ENCODE results near the gene MBOAT1. TPM values are rescaled to one million over a fixed set of nuclear protein-coding genes. Genes with fewer than 3 reads are reported as not detected.

Gene MBOAT1
- total and polyA plus RNA-seq, 3 experiments from 2014 or later: 3.2 to 12.5 (median 11.6) TPM

DNA sequence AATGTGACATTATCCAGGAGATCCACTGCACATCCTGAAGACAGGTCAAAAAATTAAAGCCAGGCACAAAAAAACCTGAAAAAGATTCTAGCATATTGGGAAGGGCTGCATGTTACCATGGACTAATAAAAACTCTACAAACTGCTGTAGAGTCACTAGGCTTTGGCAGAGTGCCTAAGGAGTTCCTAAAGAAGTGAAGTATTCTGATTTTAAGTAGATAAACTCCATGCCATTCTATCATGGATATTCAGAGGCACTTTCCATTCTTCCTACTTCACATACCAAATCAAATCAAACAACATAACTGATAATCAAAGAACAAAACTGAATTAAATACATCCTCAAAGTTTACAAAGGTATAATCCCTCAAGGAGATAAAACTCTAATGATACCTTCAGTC lies 3.0 kb upstream of the MBOAT1 start:
- Mint-ChIP-seq H3K4me1 (peaks cover 23 to 27% (median 27%) of the 10 kb centered on the region in 3 donors), H3K27me3 (no peaks in the 10 kb centered on the region), H3K9me3 (no peaks in the 10 kb centered on the region), H3K4me3 (peak overlapping the region in 1 of 7 donors; percentile 24), H3K27ac (peak overlapping the region in 1 of 8 donors; percentile 12), H3K36me3 (peaks cover 0 to 6% (median 0%) of the 10 kb centered on the region in 3 donors)
- DNase-seq: no peak
- no peaks in the 10 kb centered on the region for H3K9me3 ChIP-seq (ENCODE audit: low read length)
- no peak overlapping the region for H3K27ac ChIP-seq (ENCODE audit: low read depth, low read length)
- ChIA-PET POLR2A (no interaction called here), CTCF (no interaction called here)
- H3K4me1 ChIP-seq (ENCODE audit: insufficient read depth, low read length): peaks cover 21% of the 10 kb centered on the region
- H3K27me3 ChIP-seq (ENCODE audit: insufficient read depth, low read length, poor library complexity, severe bottlenecking): no peaks in the 10 kb centered on the region
- H3K36me3 ChIP-seq (ENCODE audit: insufficient read depth, low read length): no peaks in the 10 kb centered on the region
- H3K4me3 ChIP-seq (ENCODE audit: low read length): no peak overlapping the region

DNA sequence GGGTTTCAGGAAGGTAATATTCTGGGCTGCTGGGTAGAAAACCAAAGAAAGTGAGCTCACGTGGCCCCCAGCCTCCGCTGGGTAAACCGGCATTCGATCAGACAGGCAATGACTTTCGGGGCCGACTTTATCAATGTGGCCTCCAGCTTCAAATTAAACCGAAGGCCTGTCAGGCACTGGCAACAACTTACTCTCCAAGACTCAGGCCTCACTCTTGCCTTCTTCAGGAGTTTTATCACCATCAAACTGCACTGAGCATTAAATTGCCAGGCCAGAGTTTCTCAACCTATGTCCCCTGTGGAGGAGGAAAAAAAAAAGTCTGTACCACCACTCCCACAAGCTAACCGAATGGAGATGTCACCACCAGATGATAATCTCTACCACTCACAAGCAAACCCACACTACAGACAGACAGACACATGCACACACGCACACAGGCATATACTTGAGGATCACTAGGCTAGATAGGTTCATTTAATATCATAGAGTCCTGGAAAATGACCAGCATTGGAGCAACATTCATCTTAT lies 1.1 kb upstream of the MBOAT1 start:
- Mint-ChIP-seq H3K4me3 (peak overlapping the region; percentile 92 to 99 (median 96)), H3K27ac (peak overlapping the region; percentile 92 to 97 (median 96)), H3K4me1 (peaks cover 39 to 47% (median 46%) of the 10 kb centered on the region in 3 donors), H3K36me3 (peaks cover 0 to 6% (median 0%) of the 10 kb centered on the region in 3 donors), H3K27me3 (no peaks in the 10 kb centered on the region), H3K9me3 (no peaks in the 10 kb centered on the region)
- DNase-seq: peak in 1 of 5 donors; percentile 19
- Histone ChIP-seq H3K4me1 (ENCODE audit: insufficient read depth, low read length) (peaks cover 21% of the 10 kb centered on the region), H3K9me3 (ENCODE audit: low read length) (no peaks in the 10 kb centered on the region), H3K27me3 (ENCODE audit: insufficient read depth, low read length, poor library complexity, severe bottlenecking) (no peaks in the 10 kb centered on the region), H3K27ac (ENCODE audit: low read depth, low read length) (peak overlapping the region; percentile 56), H3K4me3 (ENCODE audit: low read length) (peak overlapping the region; percentile 60), H3K36me3 (ENCODE audit: insufficient read depth, low read length) (no peaks in the 10 kb centered on the region)
- ChIA-PET POLR2A (interaction anchor here (0.5 to 3.2 kb wide), 6 partner anchors 77 to 321 kb away, joined by 3 to 10 read pairs (median 3); no protein-coding TSS in a partner anchor), CTCF (interaction anchor here (0.8 to 1.3 kb wide), 2 partner anchors 11 to 314 kb away, joined by 3 to 6 read pairs; no protein-coding TSS in a partner anchor)

DNA sequence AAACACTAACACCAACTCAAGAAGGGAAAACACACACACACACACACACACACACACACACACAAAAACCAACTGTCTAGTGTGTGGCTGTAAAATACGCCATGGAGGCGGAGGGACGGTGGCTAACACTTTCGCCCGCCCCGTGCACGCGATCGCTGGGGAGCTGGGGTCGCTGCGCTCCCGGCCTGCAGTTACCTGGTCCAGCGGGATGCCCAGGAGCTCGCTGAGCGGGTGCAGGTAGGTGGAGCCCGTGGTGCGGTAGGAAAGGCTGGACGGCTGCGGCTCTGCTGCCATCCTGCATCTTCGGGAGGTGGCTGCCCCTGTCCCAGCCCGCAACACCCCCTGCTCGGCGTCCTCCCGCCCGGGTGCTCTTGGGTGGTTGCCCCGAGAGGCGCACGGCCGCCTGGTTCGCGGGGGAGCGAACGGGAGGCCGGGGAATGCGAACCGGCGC lies 303 bp downstream of the MBOAT1 start:
- peak in 4 of 5 donors; percentile 27 to 66 (median 45) for DNase-seq
- Mint-ChIP-seq H3K9me3 (no peaks in the 10 kb centered on the region), H3K4me1 (peaks cover 49 to 60% (median 57%) of the 10 kb centered on the region in 3 donors), H3K36me3 (peaks cover 0 to 6% (median 0%) of the 10 kb centered on the region in 3 donors), H3K4me3 (peak overlapping the region; percentile 91 to 99 (median 97)), H3K27ac (peak overlapping the region; percentile 85 to 97 (median 93)), H3K27me3 (no peaks in the 10 kb centered on the region)
- no peaks in the 10 kb centered on the region for H3K9me3 ChIP-seq (ENCODE audit: low read length)
- no peaks in the 10 kb centered on the region for H3K27me3 ChIP-seq (ENCODE audit: insufficient read depth, low read length, poor library complexity, severe bottlenecking)
- ChIA-PET POLR2A (interaction anchor here (0.7 to 3.2 kb wide), 2 partner anchors 14 to 107 kb away, joined by 3 to 10 read pairs; no protein-coding TSS in a partner anchor), CTCF (no interaction called here)
- H3K4me1 ChIP-seq (ENCODE audit: insufficient read depth, low read length): peaks cover 29% of the 10 kb centered on the region
- peak overlapping the region; percentile 56 for H3K27ac ChIP-seq (ENCODE audit: low read depth, low read length)
- H3K36me3 ChIP-seq (ENCODE audit: insufficient read depth, low read length): no peaks in the 10 kb centered on the region
- H3K4me3 ChIP-seq (ENCODE audit: low read length): peak overlapping the region; percentile 60

DNA sequence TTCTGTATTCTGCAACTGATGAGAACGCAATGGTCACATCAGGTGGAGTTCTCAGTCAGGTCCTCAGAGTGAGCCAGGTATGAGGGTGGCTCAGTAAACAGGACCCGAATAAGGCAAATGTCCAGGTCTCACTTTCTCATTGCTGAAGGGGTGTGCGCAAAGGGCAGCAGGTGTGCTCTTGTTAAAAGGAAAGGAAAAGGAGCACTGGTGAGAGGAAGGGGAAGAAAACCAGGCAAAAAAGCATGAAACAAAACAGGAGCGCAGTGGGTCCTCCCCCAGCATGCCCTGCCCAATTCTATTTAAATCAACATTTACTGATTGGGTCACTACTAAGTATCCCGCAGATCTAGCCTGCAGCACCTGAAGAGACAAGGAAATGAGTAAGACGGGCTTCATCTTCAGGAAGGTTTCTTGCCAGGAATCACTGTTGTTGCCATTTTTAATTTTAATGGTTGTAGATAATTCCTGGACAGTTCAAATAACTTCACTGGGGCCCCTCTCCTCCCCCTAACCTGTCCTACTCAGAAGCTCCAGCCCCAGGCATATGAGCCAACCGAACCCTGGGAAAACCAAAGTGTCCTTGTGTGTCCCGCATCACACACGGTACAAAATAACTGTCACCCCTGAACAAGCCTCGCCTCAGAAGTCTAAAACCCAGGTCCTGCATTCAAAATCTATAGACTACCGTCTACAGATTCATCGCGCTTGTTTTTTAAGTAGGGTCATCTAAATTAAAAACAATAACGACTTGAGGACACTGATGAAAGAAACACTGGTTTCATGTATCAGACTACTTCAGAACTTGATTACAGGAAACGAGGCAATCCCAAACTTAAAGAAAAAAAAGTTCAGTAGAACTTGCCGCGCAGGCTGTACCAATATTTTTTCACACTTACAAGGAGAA lies 980 bp downstream of the MBOAT1 start:
- peak overlapping the region; percentile 85 to 97 (median 93) for H3K27ac Mint-ChIP-seq
- no peaks in the 10 kb centered on the region for H3K27me3 ChIP-seq (ENCODE audit: insufficient read depth, low read length, poor library complexity, severe bottlenecking)
- H3K4me1 Mint-ChIP-seq: peaks cover 56 to 67% (median 63%) of the 10 kb centered on the region in 3 donors
- H3K36me3 Mint-ChIP-seq: peaks cover 0 to 8% (median 0%) of the 10 kb centered on the region in 3 donors
- peak overlapping the region; percentile 56 for H3K27ac ChIP-seq (ENCODE audit: low read depth, low read length)
- no peaks in the 10 kb centered on the region for H3K27me3 Mint-ChIP-seq
- peak overlapping the region; percentile 60 for H3K4me3 ChIP-seq (ENCODE audit: low read length)
- peaks cover 35% of the 10 kb centered on the region for H3K4me1 ChIP-seq (ENCODE audit: insufficient read depth, low read length)
- peak overlapping the region; percentile 91 to 99 (median 97) for H3K4me3 Mint-ChIP-seq
- no peaks in the 10 kb centered on the region for H3K9me3 ChIP-seq (ENCODE audit: low read length)
- no peaks in the 10 kb centered on the region for H3K9me3 Mint-ChIP-seq
- ChIA-PET CTCF (no interaction called here), POLR2A (interaction anchor here (0.7 to 3.2 kb wide), 2 partner anchors 13 to 108 kb away, joined by 3 to 10 read pairs; no protein-coding TSS in a partner anchor)
- no peaks in the 10 kb centered on the region for H3K36me3 ChIP-seq (ENCODE audit: insufficient read depth, low read length)
- DNase-seq: peak in 1 of 5 donors; percentile 0

DNA sequence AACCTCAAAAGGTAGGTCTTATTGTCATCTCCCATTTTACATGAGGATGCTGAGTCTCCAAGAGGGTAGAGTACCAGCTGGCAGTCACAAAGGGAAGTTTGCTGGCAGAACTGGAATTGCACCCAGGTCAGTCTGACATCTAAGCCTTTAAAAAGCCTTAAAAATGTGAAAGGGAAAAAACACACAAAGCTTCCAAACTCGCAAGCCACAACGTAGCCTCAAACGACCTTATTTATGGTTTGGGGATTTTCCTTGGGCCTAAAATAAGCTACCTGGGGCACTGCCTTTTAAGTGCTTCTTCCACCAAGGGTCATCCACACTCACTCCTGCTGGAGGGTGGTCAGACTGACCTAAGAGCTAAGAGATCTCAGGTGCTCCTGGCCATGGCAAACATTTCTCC lies 2.1 kb downstream of the MBOAT1 start:
- no peak overlapping the region for H3K27ac ChIP-seq (ENCODE audit: low read depth, low read length)
- no peak overlapping the region for H3K4me3 ChIP-seq (ENCODE audit: low read length)
- no peaks in the 10 kb centered on the region for H3K9me3 Mint-ChIP-seq
- POLR2A ChIA-PET: no interaction called here
- H3K27me3 Mint-ChIP-seq: no peaks in the 10 kb centered on the region
- no peaks in the 10 kb centered on the region for H3K9me3 ChIP-seq (ENCODE audit: low read length)
- no peaks in the 10 kb centered on the region for H3K27me3 ChIP-seq (ENCODE audit: insufficient read depth, low read length, poor library complexity, severe bottlenecking)
- peak overlapping the region; percentile 41 to 96 (median 71) for H3K27ac Mint-ChIP-seq
- H3K4me1 Mint-ChIP-seq: peaks cover 67 to 78% (median 75%) of the 10 kb centered on the region in 3 donors
- H3K4me3 Mint-ChIP-seq: peak overlapping the region in 4 of 7 donors; percentile 4 to 99 (median 51)
- H3K36me3 Mint-ChIP-seq: peaks cover 0 to 8% (median 0%) of the 10 kb centered on the region in 3 donors
- H3K4me1 ChIP-seq (ENCODE audit: insufficient read depth, low read length): peaks cover 47% of the 10 kb centered on the region
- no peaks in the 10 kb centered on the region for H3K36me3 ChIP-seq (ENCODE audit: insufficient read depth, low read length)
- DNase-seq: no peak
- CTCF ChIA-PET: no interaction called here

DNA sequence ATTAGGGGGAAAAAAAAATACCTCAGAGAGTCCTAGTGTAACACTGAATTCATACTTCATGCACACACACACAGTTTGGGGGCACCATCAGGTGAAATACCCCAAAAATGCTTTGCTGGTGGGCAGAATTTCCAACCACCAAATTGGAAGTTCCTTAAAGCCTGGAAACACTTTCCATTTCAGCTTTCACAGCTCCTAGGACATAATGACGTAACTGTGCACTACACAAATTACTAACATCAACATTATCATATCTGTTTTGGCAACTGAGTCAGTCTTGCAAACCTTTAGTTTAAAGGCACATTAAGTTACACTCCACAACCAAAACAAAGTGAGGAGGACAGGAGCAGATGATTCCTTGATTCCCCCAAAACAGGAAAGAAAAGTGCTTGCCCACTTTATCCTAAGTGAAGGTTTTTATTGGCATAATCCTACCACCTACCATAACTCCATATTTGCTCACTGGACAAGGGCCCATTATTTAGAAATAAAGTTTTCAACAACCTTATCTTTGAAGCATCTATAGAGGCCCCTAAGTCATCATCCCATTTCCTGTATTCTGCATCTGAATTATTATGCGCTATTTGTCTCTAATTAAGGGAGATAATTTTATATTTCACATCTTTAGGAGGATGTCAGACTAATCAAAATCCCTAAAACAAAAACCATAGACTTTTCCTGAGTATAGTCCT lies 3.4 kb downstream of the MBOAT1 start:
- no peak for DNase-seq
- Histone ChIP-seq H3K36me3 (ENCODE audit: insufficient read depth, low read length) (no peaks in the 10 kb centered on the region), H3K4me3 (ENCODE audit: low read length) (no peak overlapping the region), H3K27me3 (ENCODE audit: insufficient read depth, low read length, poor library complexity, severe bottlenecking) (no peaks in the 10 kb centered on the region), H3K27ac (ENCODE audit: low read depth, low read length) (no peak overlapping the region), H3K9me3 (ENCODE audit: low read length) (no peaks in the 10 kb centered on the region), H3K4me1 (ENCODE audit: insufficient read depth, low read length) (peaks cover 60% of the 10 kb centered on the region)
- Mint-ChIP-seq H3K27me3 (no peaks in the 10 kb centered on the region), H3K4me3 (peak overlapping the region in 1 of 7 donors; percentile 68), H3K36me3 (peaks cover 0 to 8% (median 0%) of the 10 kb centered on the region in 3 donors), H3K9me3 (no peaks in the 10 kb centered on the region), H3K27ac (peak overlapping the region; percentile 40 to 96 (median 78)), H3K4me1 (peaks cover 79 to 90% (median 87%) of the 10 kb centered on the region in 3 donors)
- ChIA-PET POLR2A (no interaction called here), CTCF (interaction anchor here (1.5 kb wide), 1 partner anchor 11 kb away, joined by 4 read pairs; no protein-coding TSS in a partner anchor)

DNA sequence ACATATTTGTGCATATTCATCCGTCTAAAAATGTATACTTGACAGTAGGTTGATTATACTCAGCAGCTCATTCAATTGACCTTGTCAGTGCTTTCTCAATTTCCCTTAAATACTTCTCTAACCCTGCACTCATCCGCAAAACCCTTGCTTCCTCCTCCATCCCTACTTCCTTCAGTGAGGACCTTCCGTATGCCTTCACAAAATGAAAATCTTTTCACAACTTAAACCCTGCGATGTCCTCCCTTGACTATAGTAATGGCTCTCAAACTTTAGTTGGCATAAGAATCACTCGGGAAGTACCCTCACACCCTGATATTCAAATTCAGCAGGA lies 5.2 kb downstream of the MBOAT1 start:
- Mint-ChIP-seq H3K9me3 (no peaks in the 10 kb centered on the region), H3K27ac (peak overlapping the region; percentile 85 to 97 (median 94)), H3K4me3 (peak overlapping the region; percentile 85 to 91 (median 88)), H3K27me3 (no peaks in the 10 kb centered on the region), H3K36me3 (peaks cover 0 to 6% (median 0%) of the 10 kb centered on the region in 3 donors), H3K4me1 (peaks cover 74 to 96% (median 92%) of the 10 kb centered on the region in 3 donors)
- H3K36me3 ChIP-seq (ENCODE audit: insufficient read depth, low read length): no peaks in the 10 kb centered on the region
- H3K4me1 ChIP-seq (ENCODE audit: insufficient read depth, low read length): peaks cover 55% of the 10 kb centered on the region
- POLR2A ChIA-PET: no interaction called here
- H3K27me3 ChIP-seq (ENCODE audit: insufficient read depth, low read length, poor library complexity, severe bottlenecking): no peaks in the 10 kb centered on the region
- CTCF ChIA-PET: interaction anchor here (0.8 kb wide), 1 partner anchor 80 kb away, joined by 3 read pairs; no protein-coding TSS in a partner anchor
- DNase-seq: no peak
- no peaks in the 10 kb centered on the region for H3K9me3 ChIP-seq (ENCODE audit: low read length)
- H3K27ac ChIP-seq (ENCODE audit: low read depth, low read length): no peak overlapping the region
- H3K4me3 ChIP-seq (ENCODE audit: low read length): peak overlapping the region; percentile 48

All from CD8-positive, alpha-beta memory T cell (primary cell).